Spleen (tissue), 7 donors: Measurements from ENCODE around the gene TDRD1.

Experiments used
- CTCF ChIP-seq, 11 experiments: fragments of 200-600 bp in 7 of 11; fragments of 450-650 bp in 4 of 11; sonication (generic) in 4 of 11; IDR thresholded peaks in 8 of 11; conservative IDR thresholded peaks in 3 of 11; 1 replicate in 7 of 11; 2 replicates in 4 of 11; pipeline versions ENCODE4 v1.4.0 to v1.8.0; 2016 to 2021; ENCODE audit warnings: antibody characterized with exemption in 11 of 11, inconsistent platforms in 4 of 11, mild to moderate bottlenecking in 1 of 11
- POLR2A ChIP-seq, 3 donors: fragments of 450-650 bp; IDR thresholded peaks; one replicate each; pipeline ENCODE4 v1.5.1; 2017; ENCODE audit warnings: antibody characterized with exemption in 3 of 3, mild to moderate bottlenecking in 1 of 3
- POLR2AphosphoS5 ChIP-seq, 3 donors: sonication (generic); formaldehyde crosslinking; IDR thresholded peaks; one replicate each; pipeline ENCODE4 v1.5.1; 2017; ENCODE audit warnings: antibody characterized with exemption in 3 of 3
- donor health status: DM: no; HTN: no; CAD: no; lungs with moderate emphysema.
- donor health status: DM: no; HTN: no; CAD: no.
- donor health status: DM: no; HTN: no; CAD: no.

- TF ChIP-seq CTCF (IDR thresholded peaks at IDR 0.05 in 8 of 11, conservative IDR thresholded peaks at IDR 0.05 in 3 of 11): no peak
- TF ChIP-seq POLR2A (IDR thresholded peaks at IDR 0.05): no peak
- TF ChIP-seq POLR2AphosphoS5 (IDR thresholded peaks at IDR 0.05): no peak
Observed at GRCh38 chr10:114140036-114140435, 39.1 kb upstream of the TDRD1 start.
